GM18502 (cell line): ENCODE data around the gene DOC2A.

Experiments
- ATAC-seq: cut with Tn5 transposase; IDR thresholded peaks from one replicate; pipeline ENCODE4 v1.9.1; 2021; ENCODE audit warnings: mild to moderate bottlenecking; ENCODE audit not compliant: unreplicated experiment, poor library complexity

Gene DOC2A

DNA sequence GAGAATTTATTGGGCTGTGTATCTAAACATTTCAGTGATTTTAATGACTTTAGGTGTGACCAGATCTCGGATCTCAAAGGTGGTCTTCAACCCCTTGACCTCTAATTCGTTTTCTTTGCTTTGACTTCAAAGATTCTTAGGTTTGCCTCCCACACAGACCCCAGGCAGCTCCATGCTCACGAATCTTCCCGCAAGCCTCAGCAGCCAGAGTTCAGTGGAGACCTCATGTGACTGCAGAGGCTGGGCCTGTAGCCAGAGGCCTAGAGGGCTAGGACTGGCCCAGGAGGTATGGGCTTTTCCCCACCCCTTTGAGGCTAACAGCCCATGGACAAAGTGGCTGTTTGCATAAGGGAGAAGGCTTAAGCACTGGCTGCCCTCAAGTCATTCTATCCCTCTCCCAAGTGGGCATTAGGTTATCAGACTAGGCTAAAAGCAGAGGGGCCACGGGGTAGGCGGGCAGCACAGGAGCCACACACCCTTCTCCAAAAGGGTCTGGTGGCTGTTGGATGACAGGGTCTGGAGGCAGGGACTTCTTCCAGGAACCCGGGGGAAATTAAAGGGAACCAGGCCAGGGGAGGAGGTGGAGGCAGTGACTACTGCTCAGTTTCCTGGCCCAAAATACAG lies 18.4 kb downstream of the DOC2A start:
- ATAC-seq = no peak

DNA sequence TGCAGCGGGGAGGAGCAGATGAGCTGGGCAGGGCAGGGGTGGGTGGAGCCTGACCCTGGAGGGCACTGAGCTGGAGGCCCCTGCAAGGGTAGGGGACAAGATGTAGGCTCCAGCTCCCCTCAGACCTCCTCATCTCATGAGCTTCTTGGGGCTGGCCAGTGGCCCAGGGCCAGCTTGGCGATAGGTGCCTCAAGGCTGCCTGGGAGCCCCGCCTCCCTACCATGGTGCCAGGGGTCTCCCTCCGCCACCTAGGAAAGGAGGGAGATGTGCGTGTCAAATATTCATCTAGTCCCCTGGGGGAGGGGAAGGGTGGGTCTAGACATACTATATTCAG lies 19.3 kb downstream of the DOC2A start:
- ATAC-seq = no peak

DNA sequence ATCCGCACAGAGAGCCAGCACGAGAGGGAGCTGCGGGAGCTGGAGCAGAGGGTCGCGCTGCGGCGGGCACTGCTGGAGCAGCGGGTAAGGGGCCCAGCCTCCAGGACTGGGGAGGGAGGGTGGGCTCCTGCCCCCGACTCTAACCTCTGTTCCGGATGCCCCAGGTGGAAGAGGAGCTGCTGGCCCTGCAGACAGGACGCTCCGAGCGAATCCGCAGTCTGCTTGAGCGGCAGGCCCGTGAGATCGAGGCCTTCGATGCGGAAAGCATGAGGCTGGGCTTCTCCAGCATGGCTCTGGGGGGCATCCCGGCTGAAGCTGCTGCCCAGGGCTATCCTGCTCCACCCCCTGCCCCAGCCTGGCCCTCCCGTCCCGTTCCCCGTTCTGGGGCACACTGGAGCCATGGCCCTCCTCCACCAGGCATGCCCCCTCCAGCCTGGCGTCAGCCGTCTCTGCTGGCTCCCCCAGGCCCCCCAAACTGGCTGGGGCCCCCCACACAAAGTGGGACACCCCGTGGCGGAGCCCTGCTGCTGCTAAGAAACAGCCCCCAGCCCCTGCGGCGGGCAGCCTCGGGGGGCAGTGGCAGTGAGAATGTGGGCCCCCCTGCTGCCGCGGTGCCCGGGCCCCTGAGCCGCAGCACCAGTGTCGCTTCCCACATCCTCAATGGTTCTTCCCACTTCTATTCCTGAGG lies 19.8 kb downstream of the DOC2A start:
- no peak for ATAC-seq

DNA sequence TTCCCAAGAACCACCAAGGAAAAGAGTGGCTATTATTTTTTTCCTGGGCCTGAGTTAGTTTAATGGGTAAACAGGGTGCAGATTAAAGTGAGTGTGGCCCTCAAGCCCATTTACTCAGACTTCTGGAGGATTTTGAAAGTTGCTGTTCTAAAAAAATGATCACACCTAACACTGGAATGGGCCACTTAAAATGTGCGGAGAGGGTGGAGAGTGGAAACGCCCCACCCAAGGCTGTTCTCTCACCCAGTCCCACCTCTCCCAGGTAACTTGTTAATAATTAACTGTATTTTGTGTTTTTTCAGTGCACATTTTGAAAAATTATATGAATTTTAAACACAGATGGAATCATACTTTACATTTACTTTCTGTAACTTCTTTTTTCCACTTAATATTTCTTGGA lies 20.8 kb downstream of the DOC2A start:
- ATAC-seq = no peak

DNA sequence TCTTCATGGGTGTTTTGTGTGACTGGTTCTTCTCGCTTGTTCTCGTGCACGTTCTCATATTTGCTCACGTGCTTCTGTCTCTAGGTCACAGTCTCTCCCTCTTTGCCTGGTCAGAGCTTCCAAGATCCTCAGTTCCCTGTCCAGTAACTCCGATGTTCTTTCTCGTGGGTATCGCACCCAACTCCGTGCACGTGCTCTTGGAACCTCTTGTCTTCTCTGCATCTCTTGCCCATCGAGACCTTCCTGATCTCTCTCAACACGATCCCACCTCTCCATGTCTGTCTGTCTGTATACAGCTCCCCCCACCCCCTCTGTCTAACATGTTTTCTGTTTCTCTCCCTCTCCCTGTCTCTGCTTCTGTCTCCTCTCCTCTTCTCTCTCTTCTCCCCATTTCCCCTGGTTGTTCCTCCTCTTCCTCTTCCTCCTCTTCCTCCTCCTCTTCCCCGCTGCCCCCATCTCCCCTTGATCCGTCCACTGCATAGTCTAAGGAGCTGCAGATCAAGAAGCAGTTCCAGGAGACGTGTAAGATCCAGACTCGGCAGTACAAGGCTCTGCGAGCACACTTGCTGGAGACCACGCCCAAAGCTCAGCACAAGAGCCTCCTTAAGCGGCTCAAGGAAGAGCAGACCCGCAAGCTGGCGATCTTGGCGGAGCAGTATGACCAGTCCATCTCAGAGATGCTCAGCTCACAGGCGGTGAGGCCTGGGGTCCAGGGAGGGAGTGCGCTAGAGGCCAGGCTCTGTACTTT lies 21.5 kb downstream of the DOC2A start:
- no peak for ATAC-seq

DNA sequence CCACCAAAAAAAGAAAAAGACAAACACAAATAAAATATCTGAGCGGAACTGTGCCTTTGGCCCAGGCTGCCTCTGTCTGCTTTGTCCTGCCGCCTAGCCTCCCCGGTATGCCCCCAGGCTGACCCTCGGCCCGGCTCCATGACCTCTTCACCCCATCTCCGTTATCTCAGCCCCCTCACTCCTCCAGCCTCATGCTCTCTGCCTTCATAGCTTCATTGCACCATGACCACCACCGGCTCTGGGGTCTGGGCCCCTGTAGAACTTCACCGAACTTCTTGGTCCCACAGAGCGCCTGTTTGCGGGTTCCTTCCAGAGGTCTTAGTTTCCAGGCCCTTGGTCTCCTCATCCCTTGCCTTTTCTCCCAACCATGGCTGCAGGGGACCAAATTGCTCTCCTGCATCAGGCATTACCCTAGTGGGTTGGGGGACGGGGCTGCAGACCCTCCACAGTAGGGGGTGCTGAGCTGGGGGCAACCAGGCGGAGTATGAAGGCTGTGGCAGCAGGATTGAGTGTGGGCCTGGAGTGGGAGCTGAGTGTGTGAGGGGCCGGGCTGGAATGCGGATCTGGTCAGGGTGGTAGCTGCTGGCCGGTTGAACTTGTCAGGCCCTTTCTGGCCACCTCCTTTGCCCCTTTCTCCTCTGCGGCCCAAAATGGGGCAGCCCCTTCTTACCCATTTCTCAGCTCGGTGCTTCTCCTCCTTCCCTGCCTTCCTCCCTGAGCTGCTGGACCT lies 22.3 kb downstream of the DOC2A start:
- no peak for ATAC-seq

DNA sequence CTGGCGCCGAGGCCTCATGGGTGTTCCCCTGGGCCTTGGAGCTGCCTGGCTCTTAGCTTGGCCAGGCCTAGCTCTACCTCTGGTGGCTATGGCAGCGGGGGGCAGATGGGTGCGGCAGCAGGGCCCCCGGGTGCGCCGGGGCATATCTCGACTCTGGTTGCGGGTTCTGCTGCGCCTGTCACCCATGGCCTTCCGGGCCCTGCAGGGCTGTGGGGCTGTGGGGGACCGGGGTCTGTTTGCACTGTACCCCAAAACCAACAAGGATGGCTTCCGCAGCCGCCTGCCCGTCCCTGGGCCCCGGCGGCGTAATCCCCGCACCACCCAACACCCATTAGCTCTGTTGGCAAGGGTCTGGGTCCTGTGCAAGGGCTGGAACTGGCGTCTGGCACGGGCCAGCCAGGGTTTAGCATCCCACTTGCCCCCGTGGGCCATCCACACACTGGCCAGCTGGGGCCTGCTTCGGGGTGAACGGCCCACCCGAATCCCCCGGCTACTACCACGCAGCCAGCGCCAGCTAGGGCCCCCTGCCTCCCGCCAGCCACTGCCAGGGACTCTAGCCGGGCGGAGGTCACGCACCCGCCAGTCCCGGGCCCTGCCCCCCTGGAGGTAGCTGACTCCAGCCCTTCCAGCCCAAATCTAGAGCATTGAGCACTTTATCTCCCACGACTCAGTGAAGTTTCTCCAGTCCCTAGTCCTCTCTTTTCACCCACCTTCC lies 23.3 kb downstream of the DOC2A start:
- ATAC-seq = no peak

DNA sequence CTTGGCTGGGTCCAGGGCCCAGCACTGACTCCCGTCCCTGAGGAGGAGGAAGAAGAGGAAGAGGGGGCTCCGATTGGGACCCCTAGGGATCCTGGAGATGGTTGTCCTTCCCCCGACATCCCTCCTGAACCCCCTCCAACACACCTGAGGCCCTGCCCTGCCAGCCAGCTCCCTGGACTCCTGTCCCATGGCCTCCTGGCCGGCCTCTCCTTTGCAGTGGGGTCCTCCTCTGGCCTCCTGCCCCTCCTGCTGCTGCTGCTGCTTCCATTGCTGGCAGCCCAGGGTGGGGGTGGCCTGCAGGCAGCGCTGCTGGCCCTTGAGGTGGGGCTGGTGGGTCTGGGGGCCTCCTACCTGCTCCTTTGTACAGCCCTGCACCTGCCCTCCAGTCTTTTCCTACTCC lies 23.9 kb downstream of the DOC2A start:
- no peak for ATAC-seq

DNA sequence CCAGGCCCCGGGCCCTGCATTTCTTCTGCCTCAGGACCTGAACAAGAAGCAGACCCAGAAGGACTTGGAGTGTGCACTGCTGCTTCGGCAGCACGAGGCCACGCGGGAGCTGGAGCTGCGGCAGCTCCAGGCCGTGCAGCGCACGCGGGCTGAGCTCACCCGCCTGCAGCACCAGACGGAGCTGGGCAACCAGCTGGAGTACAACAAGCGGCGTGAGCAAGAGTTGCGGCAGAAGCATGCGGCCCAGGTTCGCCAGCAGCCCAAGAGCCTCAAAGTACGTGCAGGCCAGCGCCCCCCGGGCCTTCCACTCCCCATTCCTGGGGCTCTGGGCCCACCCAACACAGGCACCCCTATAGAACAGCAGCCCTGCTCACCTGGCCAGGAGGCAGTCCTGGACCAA lies 24.6 kb downstream of the DOC2A start:
- no peak for ATAC-seq

DNA sequence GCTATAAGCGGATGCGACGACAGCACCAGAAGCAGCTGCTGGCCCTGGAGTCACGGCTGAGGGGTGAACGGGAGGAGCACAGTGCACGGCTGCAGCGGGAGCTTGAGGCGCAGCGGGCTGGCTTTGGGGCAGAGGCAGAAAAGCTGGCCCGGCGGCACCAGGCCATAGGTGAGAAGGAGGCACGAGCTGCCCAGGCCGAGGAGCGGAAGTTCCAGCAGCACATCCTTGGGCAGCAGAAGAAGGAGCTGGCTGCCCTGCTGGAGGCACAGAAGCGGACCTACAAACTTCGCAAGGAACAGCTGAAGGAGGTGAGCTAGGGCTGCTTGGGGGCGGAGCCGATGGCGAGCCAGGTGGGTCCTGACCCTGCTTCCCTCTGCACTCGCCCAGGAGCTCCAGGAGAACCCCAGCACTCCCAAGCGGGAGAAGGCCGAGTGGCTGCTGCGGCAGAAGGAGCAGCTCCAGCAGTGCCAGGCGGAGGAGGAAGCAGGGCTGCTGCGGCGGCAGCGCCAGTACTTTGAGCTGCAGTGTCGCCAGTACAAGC lies 25.5 kb downstream of the DOC2A start:
- ATAC-seq = no peak

DNA sequence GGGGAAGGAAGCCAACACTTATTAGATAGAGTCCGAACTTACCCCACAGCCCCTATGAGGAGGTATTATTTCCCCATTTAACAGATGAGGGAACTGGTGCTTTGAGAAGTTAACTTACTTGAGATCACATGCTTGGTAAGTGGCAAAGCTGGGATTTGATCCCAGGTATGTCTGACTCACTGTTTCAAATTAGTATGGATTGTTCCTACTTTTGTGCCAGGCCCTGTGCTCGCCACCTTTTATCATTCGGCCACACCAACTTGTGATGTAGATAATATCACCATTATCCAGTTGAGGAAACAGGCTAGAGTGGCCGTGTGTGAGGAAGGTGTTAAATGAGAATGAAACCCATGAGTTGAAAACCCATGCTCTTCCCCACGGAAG lies 26.1 kb downstream of the DOC2A start:
- ATAC-seq = no peak

DNA sequence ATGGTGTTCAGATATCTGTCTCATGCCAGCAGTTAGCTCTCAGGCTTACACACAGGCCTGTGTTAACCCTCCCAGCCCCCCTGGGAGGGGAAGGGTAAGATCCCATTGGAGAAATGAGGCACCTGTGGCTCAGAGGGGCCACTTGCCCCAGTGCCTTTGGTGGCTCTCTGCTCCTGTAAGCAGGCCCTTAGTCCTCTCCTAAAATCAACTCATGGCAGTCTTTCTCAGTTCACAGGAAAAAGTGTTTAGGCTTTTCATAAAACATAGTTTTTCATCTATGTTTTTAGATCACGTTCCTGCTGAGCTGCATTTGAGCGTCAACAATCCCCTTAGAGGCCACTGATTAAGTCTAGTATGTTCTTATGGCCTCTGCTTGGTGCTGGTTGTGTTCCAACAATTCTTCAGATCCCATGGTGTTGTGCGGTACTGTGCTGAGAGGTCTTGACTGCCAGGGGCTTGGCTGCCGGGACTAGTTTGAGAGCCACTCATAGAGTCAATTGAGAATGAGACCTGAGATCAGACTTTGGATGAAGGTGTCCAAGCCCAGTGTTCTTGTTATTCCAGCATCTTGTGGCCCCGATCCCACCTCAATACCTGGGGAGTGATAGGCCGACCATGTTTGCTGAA lies 26.6 kb downstream of the DOC2A start:
- ATAC-seq = no peak

DNA sequence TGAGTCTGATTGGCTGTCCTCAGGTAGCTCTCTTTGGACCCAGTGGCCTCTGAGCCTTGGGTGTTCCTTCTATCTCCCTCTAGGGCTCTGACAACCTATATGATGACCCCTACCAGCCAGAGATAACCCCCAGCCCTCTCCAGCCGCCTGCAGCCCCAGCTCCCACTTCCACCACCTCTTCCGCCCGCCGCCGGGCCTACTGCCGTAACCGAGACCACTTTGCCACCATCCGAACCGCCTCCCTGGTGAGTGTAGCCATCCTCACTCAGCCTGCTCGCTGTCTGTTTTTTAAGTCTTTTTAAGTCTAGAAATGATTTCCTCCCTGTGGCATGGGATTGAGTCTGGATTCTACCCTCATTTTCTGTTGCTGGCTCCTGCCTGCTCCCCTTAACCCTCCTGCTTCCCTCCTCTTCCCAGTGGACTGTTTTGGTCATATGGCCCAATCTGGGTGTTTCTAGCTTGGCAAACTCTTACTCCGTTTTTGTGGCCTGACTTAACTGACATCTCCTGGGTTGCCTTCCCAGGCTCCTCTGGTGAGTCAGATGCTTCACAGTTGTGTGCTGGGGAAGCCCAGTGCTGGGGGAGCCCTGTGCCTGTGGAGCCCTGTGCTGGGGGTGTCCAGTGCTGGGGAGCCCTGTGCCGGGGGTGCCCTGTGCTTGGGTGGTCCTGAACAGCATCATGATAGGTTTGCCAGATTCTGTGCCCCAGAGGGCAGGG lies 27.2 kb downstream of the DOC2A start:
- no peak for ATAC-seq

DNA sequence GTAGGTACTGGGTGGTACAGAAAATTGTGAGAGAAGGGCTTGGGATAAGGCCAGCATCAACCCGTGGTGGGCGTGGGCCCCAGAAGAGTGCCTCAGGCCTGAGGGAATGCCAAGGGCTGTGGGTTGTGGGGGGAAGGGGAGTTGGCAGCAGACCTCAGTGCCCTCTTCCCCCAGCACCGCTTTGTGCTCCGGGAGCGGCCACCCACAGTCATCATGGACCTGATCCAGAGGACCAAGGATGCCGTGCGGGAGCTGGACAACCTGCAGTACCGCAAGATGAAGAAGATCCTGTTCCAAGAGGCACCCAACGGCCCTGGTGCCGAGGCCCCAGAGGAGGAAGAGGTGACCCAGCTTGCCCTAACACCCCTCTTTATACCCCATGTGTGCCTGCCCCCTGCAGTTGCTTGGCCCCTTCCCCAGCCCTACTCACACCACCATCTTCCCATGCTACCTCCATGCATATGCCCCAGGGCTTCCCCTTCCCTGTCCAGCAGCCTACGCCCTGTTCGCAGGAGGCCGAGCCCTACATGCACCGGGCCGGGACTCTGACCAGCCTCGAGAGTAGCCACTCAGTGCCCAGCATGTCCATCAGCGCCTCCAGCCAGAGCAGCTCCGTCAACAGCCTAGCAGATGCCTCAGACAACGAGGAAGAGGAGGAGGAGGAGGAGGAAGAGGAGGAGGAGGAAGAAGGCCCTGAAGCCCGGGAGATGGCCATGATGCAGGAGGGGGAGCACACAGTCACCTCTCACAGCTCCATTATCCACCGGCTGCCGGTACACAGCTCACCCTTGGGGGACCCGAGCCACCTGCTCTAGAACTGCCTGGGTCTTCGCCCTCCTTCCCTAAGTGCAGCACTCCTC lies 28.0 kb downstream of the DOC2A start:
- no peak for ATAC-seq

DNA sequence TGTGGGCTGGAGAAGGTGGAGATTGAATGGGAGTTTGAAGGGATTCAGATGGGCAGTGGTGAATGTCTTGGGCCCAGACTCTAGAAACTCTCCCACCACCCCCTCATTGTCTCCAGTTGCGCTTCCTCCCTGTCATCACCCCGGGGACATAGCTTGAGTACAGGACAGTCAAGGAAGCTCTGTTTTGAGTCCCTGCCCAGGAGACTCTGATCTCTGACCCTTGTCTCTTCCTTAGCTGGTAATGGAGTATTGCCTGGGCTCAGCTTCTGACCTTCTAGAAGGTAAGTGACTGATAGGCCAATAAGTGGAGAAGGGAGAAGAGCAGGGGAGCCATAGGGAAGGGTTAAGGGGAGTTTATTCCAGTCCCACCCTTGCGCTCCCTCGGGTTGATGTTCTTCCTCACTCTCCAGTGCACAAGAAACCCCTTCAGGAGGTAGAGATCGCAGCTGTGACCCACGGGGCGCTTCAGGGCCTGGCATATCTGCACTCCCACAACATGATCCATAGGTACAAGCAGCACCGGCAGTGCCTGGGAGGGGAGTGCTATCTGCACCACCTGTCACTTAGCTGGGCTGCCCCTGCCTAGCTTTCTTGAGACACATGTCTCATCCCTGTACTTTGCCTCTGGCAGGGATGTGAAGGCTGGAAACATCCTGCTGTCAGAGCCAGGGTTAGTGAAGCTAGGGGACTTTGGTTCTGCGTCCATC lies 32.1 kb downstream of the DOC2A start:
- ATAC-seq = no peak

DNA sequence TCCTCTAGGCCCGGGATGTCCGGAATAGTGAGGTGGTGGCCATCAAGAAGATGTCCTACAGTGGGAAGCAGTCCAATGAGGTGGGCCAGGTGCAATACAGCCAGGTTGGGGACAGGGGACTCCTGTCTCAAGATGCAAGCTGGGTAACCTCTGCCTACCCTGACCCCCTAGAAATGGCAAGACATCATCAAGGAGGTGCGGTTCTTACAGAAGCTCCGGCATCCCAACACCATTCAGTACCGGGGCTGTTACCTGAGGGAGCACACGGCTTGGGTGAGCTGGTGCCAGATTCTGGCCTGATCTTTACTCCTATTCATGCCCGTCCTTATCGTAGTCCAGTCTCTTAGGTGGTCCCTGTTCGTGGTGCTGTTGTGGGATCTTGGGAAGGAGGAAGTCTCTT lies 32.7 kb downstream of the DOC2A start:
- no peak for ATAC-seq

DNA sequence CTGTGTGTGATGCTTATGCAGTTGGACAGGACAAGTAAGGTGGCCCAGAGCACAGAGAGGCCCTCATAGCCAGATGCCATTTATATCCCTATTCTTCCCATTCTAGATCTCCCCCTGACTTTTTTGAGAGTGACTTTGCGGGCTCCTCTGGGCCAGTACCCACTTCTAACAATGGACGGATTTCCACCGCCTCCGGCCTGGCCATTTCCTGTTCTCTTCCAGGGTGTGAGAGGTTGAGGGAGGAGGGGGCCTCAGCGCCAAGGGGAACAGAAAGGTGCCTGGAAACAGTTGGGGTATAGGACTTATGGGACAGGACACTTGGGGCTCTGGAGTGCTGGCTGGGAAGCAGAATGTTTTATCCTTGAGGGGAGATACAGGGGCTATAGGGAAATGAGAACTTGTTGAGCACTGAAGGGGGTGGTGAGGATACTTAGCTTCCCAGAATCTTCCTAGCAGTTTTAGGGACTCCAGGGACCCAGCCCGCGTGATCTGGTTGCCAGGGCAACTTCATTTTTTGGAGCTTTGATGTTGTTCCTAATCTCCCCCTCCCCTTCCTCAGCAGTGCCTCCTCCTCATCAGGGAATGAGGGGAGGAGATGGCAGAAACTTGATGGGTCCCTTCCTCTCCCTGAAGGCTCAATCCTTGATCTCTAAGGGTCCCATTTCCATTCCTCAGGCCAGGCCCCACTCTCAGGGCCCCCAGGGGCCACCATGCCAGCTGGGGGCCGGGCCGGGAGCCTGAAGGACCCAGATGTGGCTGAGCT lies 33.6 kb downstream of the DOC2A start:
- no peak for ATAC-seq
